ENCODE results near the gene KCNJ10.

The KCNJ10 gene

GRCh38 chr1:160092366-160093068 is 22.6 kb upstream of the KCNJ10 start:
- TF ChIP-seq REST (IDR thresholded peaks at IDR 0.05; ENCODE audit: insufficient read depth in 1 of 2, low read depth in 2 of 2, low read length in 2 of 2) = no peak

- peak in 1 of 2 experiments; percentile 62; a peak in 2 of 4 replicates for TF ChIP-seq REST (IDR thresholded peaks at IDR 0.05; ENCODE audit: insufficient read depth in 1 of 2, low read depth in 2 of 2, low read length in 2 of 2)
- TF ChIP-seq FOXP2 (optimal IDR thresholded peaks at IDR 0.05; ENCODE audit: borderline replicate concordance, extremely low read depth, extremely low read length, insufficient read depth) = no peak
Measured at GRCh38 chr1:160091666-160092223, 21.8 kb upstream of the KCNJ10 start.

- TF ChIP-seq POLR2AphosphoS5 (IDR thresholded peaks at IDR 0.05; ENCODE audit: low read depth, low read length) (no peak), FOXP2 (optimal IDR thresholded peaks at IDR 0.05; ENCODE audit: borderline replicate concordance, extremely low read depth, extremely low read length, insufficient read depth) (no peak), SIN3A (IDR thresholded peaks at IDR 0.05; ENCODE audit: borderline replicate concordance, insufficient read depth, low read length) (no peak), REST (IDR thresholded peaks at IDR 0.05; ENCODE audit: insufficient read depth in 1 of 2, low read depth in 2 of 2, low read length in 2 of 2) (no peak), TAF1 (IDR thresholded peaks at IDR 0.05; ENCODE audit: borderline replicate concordance, insufficient read depth, low read length) (no peak)
Measured at GRCh38 chr1:160090760-160091159, 20.8 kb upstream of the KCNJ10 start.

GRCh38 chr1:160089883-160090282 is 19.9 kb upstream of the KCNJ10 start:
- TF ChIP-seq TAF1 (IDR thresholded peaks at IDR 0.05; ENCODE audit: borderline replicate concordance, insufficient read depth, low read length) = no peak
- no peak for TF ChIP-seq REST (IDR thresholded peaks at IDR 0.05; ENCODE audit: insufficient read depth in 1 of 2, low read depth in 2 of 2, low read length in 2 of 2)

GRCh38 chr1:160087118-160087662 is 17.2 kb upstream of the KCNJ10 start:
- TF ChIP-seq POLR2AphosphoS5 (IDR thresholded peaks at IDR 0.05; ENCODE audit: low read depth, low read length) = no peak
- no peak for TF ChIP-seq TAF1 (IDR thresholded peaks at IDR 0.05; ENCODE audit: borderline replicate concordance, insufficient read depth, low read length)
- TF ChIP-seq REST (IDR thresholded peaks at IDR 0.05; ENCODE audit: insufficient read depth in 1 of 2, low read depth in 2 of 2, low read length in 2 of 2) = no peak
- TF ChIP-seq SIN3A (IDR thresholded peaks at IDR 0.05; ENCODE audit: borderline replicate concordance, insufficient read depth, low read length) = no peak
- TF ChIP-seq FOXP2 (optimal IDR thresholded peaks at IDR 0.05; ENCODE audit: borderline replicate concordance, extremely low read depth, extremely low read length, insufficient read depth) = no peak

All from PFSK-1 (cell line).